OCI-LY7 (cell line): Measurements from ENCODE around the gene TMEM259. TPM values are rescaled to one million over a fixed set of nuclear protein-coding genes. Genes with fewer than 3 reads are reported as not detected.

ENCODE experiments used
- BruUV-seq: library from RNA; stranded (reverse); fragments of 400-500 nt; replicated peaks from 2 replicates; lab custom pipeline; 2021; lab: Mats Ljungman, UMichigan
- CTCF ChIA-PET: fragments of 300-600 bp; sonication (Branson Sonifier 250); formaldehyde crosslinking; loops from one replicate; lab custom pipeline; 2022; ENCODE audit warnings: antibody characterized with exemption; ENCODE audit not compliant: unreplicated experiment; lab: Charles Lee
- POLR2A ChIA-PET: fragments of 300-600 bp; sonication (Branson Sonifier 250); formaldehyde crosslinking; loops from one replicate; lab custom pipeline; 2022; ENCODE audit warnings: antibody characterized with exemption; lab: Charles Lee
- DNase-seq: peaks from one replicate; pipeline ENCODE4 v3.0.0-alpha.2; 2015; ENCODE audit warnings: low spot score
- H2AFZ ChIP-seq: fragments of 200-600 bp; sonication (generic), shearing (Covaris generic); 2 replicates; pipeline ENCODE4 v1.6.1; 2014; ENCODE audit warnings: mild to moderate bottlenecking, antibody characterized with exemption, low read length, moderate library complexity
- H3K27ac ChIP-seq: fragments of 200-600 bp; sonication (generic); 2 replicates; pipeline ENCODE4 v1.5.1; 2014; ENCODE audit warnings: mixed run types, low read depth, mild to moderate bottlenecking, moderate library complexity, low read length, inconsistent platforms; ENCODE audit not compliant: poor library complexity, severe bottlenecking
- H3K36me3 ChIP-seq: fragments of 200-600 bp; sonication (generic); 2 replicates; pipeline ENCODE4 v1.6.1; 2014; ENCODE audit warnings: mild to moderate bottlenecking, antibody characterized with exemption, low read length, moderate library complexity, mixed read lengths; ENCODE audit not compliant: insufficient read depth
- H3K4me1 ChIP-seq: fragments of 200-600 bp; sonication (generic); 2 replicates; pipeline ENCODE4 v1.5.1; 2014; ENCODE audit warnings: mild to moderate bottlenecking, low read length; ENCODE audit not compliant: insufficient read depth, poor library complexity, severe bottlenecking
- H3K4me2 ChIP-seq: fragments of 200-600 bp; sonication (generic); 2 replicates; pipeline ENCODE4 v1.6.1; 2014; ENCODE audit warnings: mild to moderate bottlenecking, low read length
- H3K4me3 ChIP-seq: fragments of 200-600 bp; sonication (generic); 2 replicates; pipeline ENCODE4 v1.5.1; 2014; ENCODE audit warnings: mild to moderate bottlenecking, low read depth, low read length; ENCODE audit not compliant: poor library complexity, severe bottlenecking
- H3K79me2 ChIP-seq: fragments of 200-600 bp; sonication (generic); 2 replicates; pipeline ENCODE4 v1.6.1; 2016; ENCODE audit warnings: low read depth, mild to moderate bottlenecking, low read length, moderate library complexity, mixed read lengths; ENCODE audit not compliant: insufficient read depth
- H3K9me2 ChIP-seq: fragments of 200-600 bp; sonication (generic); 2 replicates; pipeline ENCODE4 v1.6.1; 2016; ENCODE audit warnings: mild to moderate bottlenecking, low read length, mixed read lengths; ENCODE audit not compliant: insufficient read depth
- H3K9me3 ChIP-seq: fragments of 200-600 bp; sonication (generic); 2 replicates; pipeline ENCODE4 v1.6.1; 2014; ENCODE audit warnings: mild to moderate bottlenecking, mixed run types, low read length, mixed read lengths
- H4K20me1 ChIP-seq: fragments of 200-600 bp; sonication (generic); 2 replicates; pipeline ENCODE4 v1.6.1; 2014; ENCODE audit warnings: mild to moderate bottlenecking, antibody characterized with exemption, low read length, moderate library complexity, mixed read lengths; ENCODE audit not compliant: insufficient read depth
- EZH2phosphoT487 ChIP-seq: fragments of 200-600 bp; sonication (generic); IDR thresholded peaks from 2 replicates; pipeline ENCODE4 v1.6.1; 2018; ENCODE audit warnings: low read depth, borderline replicate concordance, mild to moderate bottlenecking, mixed run types, antibody characterized with exemption, low read length, moderate library complexity, mixed read lengths
- intact Hi-C: fragments of 100-400 bp; cut with micrococcal nuclease; formaldehyde crosslinking; loops from one replicate; pipeline ENCODE4 v1.10.0; 2022; ENCODE audit not compliant: unreplicated experiment
- total RNA-seq, 2 experiments: library from RNA; depleted of rRNA in 1 of 2; stranded (reverse); fragments of >200 nt in 1 of 2; shearing (Covaris generic) in 1 of 2; gene quantifications; 2 replicates each; pipeline ENCODE4 v1.2.3, GENCODE V29; 2014 to 2022
- TF ChIP-seq, protein P1 (sequence below): fragments of 200-600 bp; sonication (generic); conservative IDR thresholded peaks from 2 replicates; pipeline ENCODE4 v1.5.1; 2014; ENCODE audit warnings: mild to moderate bottlenecking, antibody characterized with exemption, low read length, moderate library complexity, mixed read lengths

Gene TMEM259
- total RNA-seq, 2 experiments from 2014 or later, result 169 to 195 TPM

DNA sequence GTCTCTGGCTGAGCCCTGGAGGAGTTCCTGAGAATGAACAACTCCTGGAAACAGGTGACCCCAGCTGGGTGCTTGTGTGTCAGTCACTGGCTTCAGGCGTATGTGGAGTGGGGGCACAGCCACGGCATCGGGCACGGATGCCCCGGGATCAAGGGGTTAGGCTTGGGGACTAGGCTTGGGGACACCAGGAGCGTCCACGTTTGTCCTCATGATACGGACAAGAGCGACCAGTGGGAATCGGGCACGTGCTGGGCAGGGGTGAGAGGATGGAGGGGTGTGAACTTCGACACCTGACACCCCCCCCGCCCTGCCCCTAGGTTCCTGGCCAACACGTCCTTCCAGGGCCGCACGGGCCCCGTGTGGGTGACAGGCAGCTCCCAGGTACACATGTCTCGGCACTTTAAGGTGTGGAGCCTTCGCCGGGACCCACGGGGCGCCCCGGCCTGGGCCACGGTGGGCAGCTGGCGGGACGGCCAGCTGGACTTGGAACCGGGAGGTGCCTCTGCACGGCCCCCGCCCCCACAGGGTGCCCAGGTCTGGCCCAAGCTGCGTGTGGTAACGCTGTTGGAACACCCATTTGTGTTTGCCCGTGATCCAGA, 16.6 kb downstream of the TMEM259 start:
- H3K79me2 ChIP-seq, result no peaks in the 10 kb centered on the region
- H2AFZ ChIP-seq, result no peak overlapping the region
- intact Hi-C loops, result no loop called here
- no peaks in the 10 kb centered on the region for H3K4me1 ChIP-seq
- no peaks in the 10 kb centered on the region for H4K20me1 ChIP-seq
- no peaks in the 10 kb centered on the region for H3K9me3 ChIP-seq
- H3K36me3 ChIP-seq, result peaks cover 23% of the 10 kb centered on the region
- no peaks in the 10 kb centered on the region for H3K9me2 ChIP-seq
- no peak overlapping the region for H3K4me3 ChIP-seq
- no peak for DNase-seq
- no peak overlapping the region for H3K27ac ChIP-seq
- POLR2A ChIA-PET, result no interaction called here
- H3K4me2 ChIP-seq, result no peak overlapping the region
- no TSS peak for BruUV-seq
- CTCF ChIA-PET, result no interaction called here
- TF ChIP-seq EZH2phosphoT487, result no peak
- TF ChIP-seq, protein P1, sequence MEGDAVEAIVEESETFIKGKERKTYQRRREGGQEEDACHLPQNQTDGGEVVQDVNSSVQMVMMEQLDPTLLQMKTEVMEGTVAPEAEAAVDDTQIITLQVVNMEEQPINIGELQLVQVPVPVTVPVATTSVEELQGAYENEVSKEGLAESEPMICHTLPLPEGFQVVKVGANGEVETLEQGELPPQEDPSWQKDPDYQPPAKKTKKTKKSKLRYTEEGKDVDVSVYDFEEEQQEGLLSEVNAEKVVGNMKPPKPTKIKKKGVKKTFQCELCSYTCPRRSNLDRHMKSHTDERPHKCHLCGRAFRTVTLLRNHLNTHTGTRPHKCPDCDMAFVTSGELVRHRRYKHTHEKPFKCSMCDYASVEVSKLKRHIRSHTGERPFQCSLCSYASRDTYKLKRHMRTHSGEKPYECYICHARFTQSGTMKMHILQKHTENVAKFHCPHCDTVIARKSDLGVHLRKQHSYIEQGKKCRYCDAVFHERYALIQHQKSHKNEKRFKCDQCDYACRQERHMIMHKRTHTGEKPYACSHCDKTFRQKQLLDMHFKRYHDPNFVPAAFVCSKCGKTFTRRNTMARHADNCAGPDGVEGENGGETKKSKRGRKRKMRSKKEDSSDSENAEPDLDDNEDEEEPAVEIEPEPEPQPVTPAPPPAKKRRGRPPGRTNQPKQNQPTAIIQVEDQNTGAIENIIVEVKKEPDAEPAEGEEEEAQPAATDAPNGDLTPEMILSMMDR, result no peak

DNA sequence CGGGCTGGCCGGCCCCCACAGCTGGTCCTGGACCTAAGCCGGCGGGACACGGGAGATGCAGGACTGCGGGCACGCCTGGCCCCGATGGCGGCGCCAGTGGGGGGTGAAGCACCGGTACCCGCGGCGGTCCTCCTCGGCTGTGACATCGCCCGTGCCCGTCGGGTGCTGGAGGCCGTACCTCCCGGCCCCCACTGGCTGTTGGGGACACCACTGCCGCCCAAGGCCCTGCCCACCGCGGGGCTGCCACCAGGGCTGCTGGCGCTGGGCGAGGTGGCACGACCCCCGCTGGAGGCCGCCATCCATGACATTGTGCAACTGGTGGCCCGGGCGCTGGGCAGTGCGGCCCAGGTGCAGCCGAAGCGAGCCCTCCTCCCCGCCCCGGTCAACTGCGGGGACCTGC, 17.6 kb downstream of the TMEM259 start:
- H3K36me3 ChIP-seq, result peaks cover 13% of the 10 kb centered on the region
- intact Hi-C loops, result no loop called here
- no TSS peak for BruUV-seq
- no peak for DNase-seq
- H3K4me2 ChIP-seq, result no peak overlapping the region
- CTCF ChIA-PET, result no interaction called here
- no peaks in the 10 kb centered on the region for H3K9me3 ChIP-seq
- TF ChIP-seq, protein P1, result no peak
- TF ChIP-seq EZH2phosphoT487, result no peak
- H3K27ac ChIP-seq, result no peak overlapping the region
- no peaks in the 10 kb centered on the region for H3K79me2 ChIP-seq
- no peaks in the 10 kb centered on the region for H3K9me2 ChIP-seq
- H3K4me1 ChIP-seq, result no peaks in the 10 kb centered on the region
- H3K4me3 ChIP-seq, result no peak overlapping the region
- H2AFZ ChIP-seq, result no peak overlapping the region
- POLR2A ChIA-PET, result interaction anchor here (0.7 kb wide), 1 partner anchor 14 kb away, joined by 3 read pairs; no protein-coding TSS in a partner anchor
- H4K20me1 ChIP-seq, result no peaks in the 10 kb centered on the region

- intact Hi-C loops, result no loop called here
- H3K4me2 ChIP-seq, result no peak overlapping the region
- no peaks in the 10 kb centered on the region for H4K20me1 ChIP-seq
- peaks cover 13% of the 10 kb centered on the region for H3K36me3 ChIP-seq
- DNase-seq, result no peak
- H3K4me3 ChIP-seq, result no peak overlapping the region
- no peaks in the 10 kb centered on the region for H3K9me2 ChIP-seq
- CTCF ChIA-PET, result no interaction called here
- H3K9me3 ChIP-seq, result no peaks in the 10 kb centered on the region
- BruUV-seq, result no TSS peak
- TF ChIP-seq, protein P1, result no peak
- no peak for TF ChIP-seq EZH2phosphoT487
- H3K27ac ChIP-seq, result no peak overlapping the region
- H3K79me2 ChIP-seq, result no peaks in the 10 kb centered on the region
- POLR2A ChIA-PET, result interaction anchor here (0.5 to 0.7 kb wide), 2 partner anchors 15 to 238 kb away, joined by 3 read pairs; no protein-coding TSS in a partner anchor
- no peak overlapping the region for H2AFZ ChIP-seq
- no peaks in the 10 kb centered on the region for H3K4me1 ChIP-seq
Observed at GRCh38 chr19:1002600-1002999, 18.3 kb downstream of the TMEM259 start.
